ENCODE results near the gene LDLRAD4.

Gene LDLRAD4

DNA sequence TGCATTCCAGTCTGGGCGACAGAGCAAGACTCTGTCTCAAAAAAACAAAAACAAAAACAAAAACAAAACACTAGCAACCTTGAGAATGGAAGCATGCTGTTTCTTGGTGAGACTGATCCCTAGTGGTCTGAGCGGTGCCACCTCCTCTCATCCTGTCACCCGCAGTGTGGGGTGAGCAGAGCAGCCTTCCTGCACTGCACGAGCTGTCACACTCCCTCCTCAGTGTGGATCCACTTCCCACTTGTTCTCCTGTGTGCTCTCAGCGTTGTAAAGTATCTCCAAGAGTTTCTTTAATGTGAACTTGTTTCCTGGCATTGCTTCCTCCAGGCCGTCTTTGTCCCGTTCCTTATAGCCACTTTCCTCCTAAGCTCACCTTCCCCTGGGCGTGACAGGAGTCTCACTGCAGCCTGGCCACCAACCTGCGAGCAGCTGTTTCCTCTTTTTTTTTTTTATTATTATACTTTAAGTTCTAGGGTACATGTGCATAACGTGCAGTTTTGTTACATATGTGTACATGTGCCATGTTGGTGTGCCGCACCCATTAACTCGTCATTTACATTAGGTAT, 287.3 kb downstream of the LDLRAD4 start:
- Histone ChIP-seq H3K36me3 (ENCODE audit: insufficient read depth, low read length) (no peaks in the 10 kb centered on the region), H3K79me2 (ENCODE audit: control insufficient read depth, insufficient read depth, low read length, unreplicated experiment) (no peaks in the 10 kb centered on the region), H3K4me3 (ENCODE audit: low read depth, low read length) (no peak overlapping the region), H3K27ac (ENCODE audit: low read depth, low read length) (no peak overlapping the region), H2AFZ (ENCODE audit: low read length, unreplicated experiment) (no peak overlapping the region), H3K4me1 (ENCODE audit: control insufficient read depth, insufficient read depth, low read length, unreplicated experiment) (no peaks in the 10 kb centered on the region), H3K27me3 (ENCODE audit: insufficient read depth, low read length) (peaks cover 50% of the 10 kb centered on the region)

DNA sequence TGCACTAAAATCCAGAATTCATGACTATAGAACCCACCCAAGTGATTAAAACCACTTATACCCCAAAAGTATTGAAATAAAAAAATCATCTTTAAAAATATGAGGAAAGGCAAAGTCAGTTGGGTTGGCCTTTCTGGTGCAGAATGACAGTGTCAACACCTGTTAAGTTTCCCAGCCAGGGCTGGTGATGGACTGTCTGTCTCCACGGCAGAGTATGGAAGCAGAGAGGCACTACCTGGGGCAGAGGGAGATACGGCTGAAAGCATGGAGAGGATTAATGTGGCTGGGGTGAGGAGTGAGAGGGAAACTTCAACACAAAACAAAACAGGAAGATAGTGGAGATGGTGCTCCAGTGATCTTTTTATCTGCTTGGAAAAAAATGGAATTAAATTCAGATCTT, 292.0 kb downstream of the LDLRAD4 start:
- H3K4me3 ChIP-seq (ENCODE audit: low read depth, low read length): no peak overlapping the region
- H2AFZ ChIP-seq (ENCODE audit: low read length, unreplicated experiment): no peak overlapping the region
- no peaks in the 10 kb centered on the region for H3K79me2 ChIP-seq (ENCODE audit: control insufficient read depth, insufficient read depth, low read length, unreplicated experiment)
- no peak overlapping the region for H3K27ac ChIP-seq (ENCODE audit: low read depth, low read length)
- H3K27me3 ChIP-seq (ENCODE audit: insufficient read depth, low read length): peaks cover 26% of the 10 kb centered on the region
- H3K4me1 ChIP-seq (ENCODE audit: control insufficient read depth, insufficient read depth, low read length, unreplicated experiment): no peaks in the 10 kb centered on the region
- H3K36me3 ChIP-seq (ENCODE audit: insufficient read depth, low read length): no peaks in the 10 kb centered on the region

DNA sequence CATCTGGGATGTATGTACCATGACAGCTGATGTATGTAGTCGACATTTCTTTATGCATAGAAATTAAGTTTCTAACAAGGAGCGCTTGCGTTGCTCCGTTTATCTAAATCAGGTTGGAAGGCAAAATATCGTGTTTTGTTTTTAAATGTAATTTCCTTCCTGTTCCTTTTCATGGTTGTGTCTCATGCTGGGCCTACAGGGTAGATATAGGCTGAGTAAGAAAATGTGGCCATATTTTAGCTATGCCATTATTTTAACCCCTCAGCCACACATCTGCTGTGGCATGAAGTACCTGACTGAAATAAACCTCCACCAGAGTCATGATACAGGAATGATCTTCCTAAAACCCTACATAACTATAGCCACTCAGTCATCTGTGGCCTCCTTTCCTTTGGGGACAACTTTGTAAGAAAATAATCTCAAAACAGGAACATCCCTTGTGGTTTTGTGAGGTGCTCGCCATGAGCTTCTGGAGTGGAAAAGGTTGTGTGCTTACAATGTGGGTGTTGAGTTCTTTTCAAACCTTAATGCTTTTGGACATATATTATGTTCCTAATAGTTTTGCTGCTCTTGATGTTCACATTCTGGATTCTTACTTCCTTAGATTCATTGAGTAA, 293.5 kb downstream of the LDLRAD4 start:
- H3K27me3 ChIP-seq (ENCODE audit: insufficient read depth, low read length): peaks cover 26% of the 10 kb centered on the region
- H3K79me2 ChIP-seq (ENCODE audit: control insufficient read depth, insufficient read depth, low read length, unreplicated experiment): no peaks in the 10 kb centered on the region
- no peak overlapping the region for H3K4me3 ChIP-seq (ENCODE audit: low read depth, low read length)
- H3K36me3 ChIP-seq (ENCODE audit: insufficient read depth, low read length): no peaks in the 10 kb centered on the region
- no peaks in the 10 kb centered on the region for H3K4me1 ChIP-seq (ENCODE audit: control insufficient read depth, insufficient read depth, low read length, unreplicated experiment)
- no peak overlapping the region for H2AFZ ChIP-seq (ENCODE audit: low read length, unreplicated experiment)
- H3K27ac ChIP-seq (ENCODE audit: low read depth, low read length): no peak overlapping the region

DNA sequence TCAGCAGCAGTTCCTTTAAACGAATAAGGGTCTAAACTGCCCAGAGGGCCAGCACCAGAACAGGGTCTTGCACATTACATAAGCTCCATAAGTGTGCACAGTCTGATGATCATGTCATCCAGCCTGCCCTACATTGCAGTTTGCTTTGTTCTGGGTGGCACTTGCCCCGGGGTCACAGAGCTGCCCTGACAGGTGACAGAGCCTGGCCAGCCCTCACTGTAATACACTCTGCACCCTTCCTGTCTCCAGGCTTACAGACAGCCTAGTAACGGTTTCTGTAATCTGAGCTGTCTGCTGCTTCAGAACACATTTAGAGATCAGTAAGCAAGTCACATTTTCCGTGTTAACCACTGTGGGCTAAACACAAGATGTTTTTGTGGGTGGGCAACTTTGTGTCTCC, 294.5 kb downstream of the LDLRAD4 start:
- Histone ChIP-seq H3K27ac (ENCODE audit: low read depth, low read length) (no peak overlapping the region), H3K79me2 (ENCODE audit: control insufficient read depth, insufficient read depth, low read length, unreplicated experiment) (no peaks in the 10 kb centered on the region)

DNA sequence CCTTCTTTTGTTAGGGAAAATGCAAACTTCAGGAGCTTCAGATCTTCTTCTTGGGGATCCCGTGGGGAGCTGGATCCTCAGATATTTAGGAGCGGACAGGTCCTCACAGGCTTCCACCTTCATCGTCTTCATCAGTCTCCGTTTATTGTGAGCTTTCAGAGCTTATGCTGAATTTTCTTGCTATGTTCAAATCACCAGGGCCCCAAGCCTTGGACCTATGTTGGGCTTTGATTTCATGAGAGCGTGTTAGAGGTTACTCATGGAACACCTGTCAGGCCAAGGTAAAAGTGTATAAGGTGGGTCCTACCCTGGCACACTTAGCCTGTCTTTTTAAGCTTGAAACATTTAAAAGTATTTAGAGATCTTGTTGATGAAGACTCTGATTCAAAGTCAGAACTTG, 294.9 kb downstream of the LDLRAD4 start:
- Histone ChIP-seq H3K27me3 (ENCODE audit: insufficient read depth, low read length) (peaks cover 21% of the 10 kb centered on the region), H2AFZ (ENCODE audit: low read length, unreplicated experiment) (no peak overlapping the region), H3K36me3 (ENCODE audit: insufficient read depth, low read length) (no peaks in the 10 kb centered on the region), H3K4me1 (ENCODE audit: control insufficient read depth, insufficient read depth, low read length, unreplicated experiment) (no peaks in the 10 kb centered on the region), H3K79me2 (ENCODE audit: control insufficient read depth, insufficient read depth, low read length, unreplicated experiment) (no peaks in the 10 kb centered on the region), H3K4me3 (ENCODE audit: low read depth, low read length) (no peak overlapping the region), H3K27ac (ENCODE audit: low read depth, low read length) (no peak overlapping the region)

More for the DNA sequence above, 294.5 kb downstream of the LDLRAD4 start:
- H3K27me3 ChIP-seq (ENCODE audit: insufficient read depth, low read length): peaks cover 21% of the 10 kb centered on the region
- no peaks in the 10 kb centered on the region for H3K4me1 ChIP-seq (ENCODE audit: control insufficient read depth, insufficient read depth, low read length, unreplicated experiment)
- H3K4me3 ChIP-seq (ENCODE audit: low read depth, low read length): no peak overlapping the region
- H3K36me3 ChIP-seq (ENCODE audit: insufficient read depth, low read length): no peaks in the 10 kb centered on the region
- H2AFZ ChIP-seq (ENCODE audit: low read length, unreplicated experiment): no peak overlapping the region

DNA sequence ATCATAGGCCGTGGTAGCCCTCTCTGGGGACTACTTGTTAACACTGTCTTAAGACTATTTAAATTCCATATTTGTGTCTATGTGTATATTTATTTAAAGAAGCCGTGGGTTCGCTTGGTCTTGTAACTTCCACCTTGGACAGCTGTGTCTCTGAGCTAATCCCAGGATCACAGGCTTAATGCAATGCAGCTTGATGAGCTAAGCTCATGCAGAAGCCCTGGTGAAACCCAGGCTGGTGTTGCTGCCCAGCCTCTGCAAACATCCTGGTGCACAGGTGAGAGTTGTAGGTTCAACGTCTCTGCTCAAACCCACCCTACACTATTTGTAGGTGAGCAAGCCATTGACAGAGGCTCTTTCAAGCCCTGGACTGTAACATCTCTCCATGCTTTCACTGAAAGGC, 296.0 kb downstream of the LDLRAD4 start:
- no peak overlapping the region for H3K4me3 ChIP-seq (ENCODE audit: low read depth, low read length)
- no peaks in the 10 kb centered on the region for H3K79me2 ChIP-seq (ENCODE audit: control insufficient read depth, insufficient read depth, low read length, unreplicated experiment)
- no peak overlapping the region for H3K27ac ChIP-seq (ENCODE audit: low read depth, low read length)
- peaks cover 12% of the 10 kb centered on the region; the same call in 1 of the 2 replicates for H3K27me3 ChIP-seq (ENCODE audit: insufficient read depth, low read length)
- no peaks in the 10 kb centered on the region for H3K36me3 ChIP-seq (ENCODE audit: insufficient read depth, low read length)
- no peak overlapping the region for H2AFZ ChIP-seq (ENCODE audit: low read length, unreplicated experiment)
- no peaks in the 10 kb centered on the region for H3K4me1 ChIP-seq (ENCODE audit: control insufficient read depth, insufficient read depth, low read length, unreplicated experiment)

DNA sequence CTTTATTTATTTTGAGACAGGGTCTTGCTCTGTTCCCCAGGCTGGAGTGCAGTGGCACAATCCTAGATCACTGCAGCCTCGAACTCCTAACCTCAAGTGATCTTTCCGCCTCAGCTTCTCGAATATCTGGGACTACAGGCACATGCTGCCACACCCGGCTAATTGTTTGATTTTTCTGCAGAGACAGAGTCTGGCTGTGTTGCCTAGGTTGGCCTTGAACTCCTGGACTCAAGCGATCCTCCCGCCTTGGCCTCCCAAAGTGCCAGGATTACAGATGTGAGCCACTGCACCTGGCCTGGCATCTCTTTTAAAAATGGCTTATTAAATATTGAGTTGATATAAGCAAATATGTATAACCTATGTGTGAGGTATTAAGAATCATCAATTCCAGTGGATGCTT, 298.3 kb downstream of the LDLRAD4 start:
- no peak overlapping the region for H3K4me3 ChIP-seq (ENCODE audit: low read depth, low read length)
- H3K79me2 ChIP-seq (ENCODE audit: control insufficient read depth, insufficient read depth, low read length, unreplicated experiment): no peaks in the 10 kb centered on the region
- H3K4me1 ChIP-seq (ENCODE audit: control insufficient read depth, insufficient read depth, low read length, unreplicated experiment): no peaks in the 10 kb centered on the region
- no peak overlapping the region for H3K27ac ChIP-seq (ENCODE audit: low read depth, low read length)
- no peaks in the 10 kb centered on the region; the same call in 1 of the 2 replicates for H3K27me3 ChIP-seq (ENCODE audit: insufficient read depth, low read length)
- H3K36me3 ChIP-seq (ENCODE audit: insufficient read depth, low read length): no peaks in the 10 kb centered on the region
- no peak overlapping the region for H2AFZ ChIP-seq (ENCODE audit: low read length, unreplicated experiment)

DNA sequence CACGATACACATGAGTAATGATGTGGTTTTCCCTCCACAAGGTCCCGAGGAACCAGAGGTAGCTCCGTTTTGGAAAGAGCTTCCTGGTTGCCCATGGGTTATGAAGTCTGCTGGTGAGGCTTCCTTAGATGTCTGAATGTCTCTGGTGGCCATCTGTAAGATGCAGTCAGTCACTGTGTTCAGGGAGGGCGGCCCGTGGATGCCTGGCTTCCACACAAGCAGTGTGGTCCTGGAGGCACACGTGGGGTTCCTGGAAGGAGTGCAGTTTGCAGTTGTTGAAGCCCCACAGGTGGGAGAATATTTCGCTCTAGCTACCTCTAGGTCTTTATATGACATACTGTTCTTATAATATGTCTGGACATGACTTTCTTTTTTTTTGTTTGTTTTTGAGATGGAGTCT, 298.8 kb downstream of the LDLRAD4 start:
- H3K36me3 ChIP-seq (ENCODE audit: insufficient read depth, low read length): no peaks in the 10 kb centered on the region
- H3K79me2 ChIP-seq (ENCODE audit: control insufficient read depth, insufficient read depth, low read length, unreplicated experiment): no peaks in the 10 kb centered on the region
- no peak overlapping the region for H3K4me3 ChIP-seq (ENCODE audit: low read depth, low read length)
- H3K27me3 ChIP-seq (ENCODE audit: insufficient read depth, low read length): peaks cover 3% of the 10 kb centered on the region
- no peak overlapping the region for H2AFZ ChIP-seq (ENCODE audit: low read length, unreplicated experiment)
- no peaks in the 10 kb centered on the region for H3K4me1 ChIP-seq (ENCODE audit: control insufficient read depth, insufficient read depth, low read length, unreplicated experiment)
- no peak overlapping the region for H3K27ac ChIP-seq (ENCODE audit: low read depth, low read length)

DNA sequence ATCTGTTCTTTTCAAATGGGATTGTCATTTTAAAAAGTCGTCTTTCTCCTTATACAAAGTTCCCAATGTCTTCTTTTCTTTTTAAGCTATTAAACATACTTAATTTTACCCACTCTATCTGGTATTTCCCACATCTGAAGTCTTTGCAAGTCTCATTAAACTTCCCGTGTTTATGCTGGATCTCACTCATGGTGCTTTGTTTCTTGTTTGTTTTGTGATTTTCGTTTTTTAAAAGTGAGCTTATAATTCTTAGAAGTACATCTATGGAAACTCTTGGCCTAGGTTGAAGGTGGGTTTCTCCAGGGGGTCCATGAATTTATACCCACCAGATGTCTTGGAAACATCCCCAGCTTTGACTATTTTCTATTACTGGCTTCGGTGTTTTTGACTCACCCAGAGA, 299.8 kb downstream of the LDLRAD4 start:
- H3K27ac ChIP-seq (ENCODE audit: low read depth, low read length): no peak overlapping the region
- no peaks in the 10 kb centered on the region for H3K36me3 ChIP-seq (ENCODE audit: insufficient read depth, low read length)
- H2AFZ ChIP-seq (ENCODE audit: low read length, unreplicated experiment): no peak overlapping the region
- H3K27me3 ChIP-seq (ENCODE audit: insufficient read depth, low read length): peaks cover 7% of the 10 kb centered on the region
- H3K79me2 ChIP-seq (ENCODE audit: control insufficient read depth, insufficient read depth, low read length, unreplicated experiment): no peaks in the 10 kb centered on the region
- H3K4me3 ChIP-seq (ENCODE audit: low read depth, low read length): no peak overlapping the region
- no peaks in the 10 kb centered on the region for H3K4me1 ChIP-seq (ENCODE audit: control insufficient read depth, insufficient read depth, low read length, unreplicated experiment)

DNA sequence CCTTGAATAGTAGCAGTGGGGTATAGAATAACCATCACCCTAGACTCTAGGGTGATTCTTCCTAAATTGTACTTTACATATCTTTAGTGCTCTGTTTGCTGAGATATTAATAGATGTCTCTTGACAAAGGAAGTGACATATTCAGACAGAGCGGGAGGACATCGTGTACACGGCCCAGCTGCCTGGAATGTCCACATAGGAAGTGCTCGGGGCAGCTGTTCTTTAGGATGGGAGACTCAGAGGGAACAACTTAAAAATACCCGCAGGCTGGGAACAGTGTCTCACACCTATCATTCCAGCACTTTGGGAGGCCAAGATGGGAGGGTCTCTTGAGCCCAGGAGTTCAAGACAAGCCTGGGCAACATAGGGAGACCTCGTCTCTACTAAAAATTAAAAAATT, 301.7 kb downstream of the LDLRAD4 start:
- H3K27ac ChIP-seq (ENCODE audit: low read depth, low read length): no peak overlapping the region

DNA sequence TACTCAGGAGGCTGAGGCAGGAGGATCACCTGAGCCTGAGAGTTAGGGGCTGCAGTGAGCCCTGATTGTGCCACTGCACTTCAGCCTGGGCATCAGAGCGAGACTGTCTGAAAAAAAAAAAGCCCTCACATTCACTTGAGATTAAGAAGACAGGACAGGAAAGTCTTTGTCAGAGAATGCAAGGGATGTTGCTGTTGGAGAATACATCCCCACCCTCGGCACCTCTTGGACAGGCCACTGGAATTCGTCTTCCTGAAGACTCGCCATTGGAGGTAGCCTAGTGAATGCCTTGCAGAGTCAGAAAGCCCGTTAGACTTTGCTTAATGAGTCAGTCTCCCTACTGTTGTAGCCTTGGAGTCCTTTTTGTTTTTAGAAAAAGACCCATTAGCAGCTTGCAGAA, 302.2 kb downstream of the LDLRAD4 start:
- peaks cover 12% of the 10 kb centered on the region for H3K27me3 ChIP-seq (ENCODE audit: insufficient read depth, low read length)
- no peaks in the 10 kb centered on the region for H3K79me2 ChIP-seq (ENCODE audit: control insufficient read depth, insufficient read depth, low read length, unreplicated experiment)
- no peak overlapping the region for H3K4me3 ChIP-seq (ENCODE audit: low read depth, low read length)
- H2AFZ ChIP-seq (ENCODE audit: low read length, unreplicated experiment): no peak overlapping the region
- H3K27ac ChIP-seq (ENCODE audit: low read depth, low read length): no peak overlapping the region
- no peaks in the 10 kb centered on the region for H3K4me1 ChIP-seq (ENCODE audit: control insufficient read depth, insufficient read depth, low read length, unreplicated experiment)
- H3K36me3 ChIP-seq (ENCODE audit: insufficient read depth, low read length): no peaks in the 10 kb centered on the region

More for the DNA sequence above, 301.7 kb downstream of the LDLRAD4 start:
- Histone ChIP-seq H3K79me2 (ENCODE audit: control insufficient read depth, insufficient read depth, low read length, unreplicated experiment) (no peaks in the 10 kb centered on the region), H3K4me3 (ENCODE audit: low read depth, low read length) (no peak overlapping the region), H3K36me3 (ENCODE audit: insufficient read depth, low read length) (no peaks in the 10 kb centered on the region), H2AFZ (ENCODE audit: low read length, unreplicated experiment) (no peak overlapping the region), H3K27me3 (ENCODE audit: insufficient read depth, low read length) (peaks cover 12% of the 10 kb centered on the region), H3K4me1 (ENCODE audit: control insufficient read depth, insufficient read depth, low read length, unreplicated experiment) (no peaks in the 10 kb centered on the region)
